HG03432 (cell line): ENCODE measurements around the gene CBL.
"Not testable (repeated sequence)": the region's sequence is repeated elsewhere in the genome, so short reads cannot be mapped to it uniquely, and the experiment has no call there.

Experiments used
- ATAC-seq: cut with Tn5 transposase; IDR thresholded peaks from one replicate; pipeline ENCODE4 v1.9.1; 2021; ENCODE audit warnings: mild to moderate bottlenecking, moderate library complexity; ENCODE audit not compliant: unreplicated experiment

CBL gene

DNA sequence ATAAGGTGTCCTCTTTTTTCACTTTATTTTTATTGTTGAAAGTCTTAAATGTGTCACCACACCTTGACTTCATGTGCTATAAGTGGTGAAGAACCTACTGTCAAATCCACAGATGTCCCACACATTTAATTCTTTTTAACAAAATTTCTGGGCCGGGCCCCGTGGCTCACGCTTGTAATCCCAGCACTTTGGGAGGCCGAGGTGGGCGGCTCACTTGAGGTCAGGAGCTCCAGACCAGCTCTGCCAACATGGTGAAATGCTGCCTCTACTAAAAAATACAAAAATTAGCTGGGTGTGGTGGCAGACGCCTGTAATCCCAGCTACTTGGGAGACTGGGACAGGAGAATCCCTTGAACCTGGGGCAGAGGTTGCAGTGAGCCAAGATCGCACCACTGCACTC is 3.0 kb downstream of the CBL start:
- ATAC-seq: no peak

DNA sequence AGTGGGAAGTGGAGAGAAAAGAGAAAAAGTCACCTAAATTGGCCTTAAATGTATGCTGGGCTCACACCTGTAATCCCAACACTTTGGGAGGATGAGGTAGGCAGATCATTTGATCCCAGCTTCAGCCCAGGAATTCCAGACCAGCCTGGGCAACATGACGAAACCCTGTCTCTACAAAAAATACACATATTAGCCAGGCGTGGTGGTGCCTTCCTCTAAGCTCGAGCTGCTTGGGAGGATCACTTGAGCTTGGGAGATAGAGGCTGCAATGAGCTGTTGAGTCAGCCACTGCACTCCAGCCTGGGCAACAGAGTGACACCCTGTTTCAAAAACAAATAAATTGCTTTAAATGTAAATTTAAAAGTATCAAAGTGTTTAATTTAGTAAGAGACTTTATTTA is 3.9 kb downstream of the CBL start:
- no peak for ATAC-seq

DNA sequence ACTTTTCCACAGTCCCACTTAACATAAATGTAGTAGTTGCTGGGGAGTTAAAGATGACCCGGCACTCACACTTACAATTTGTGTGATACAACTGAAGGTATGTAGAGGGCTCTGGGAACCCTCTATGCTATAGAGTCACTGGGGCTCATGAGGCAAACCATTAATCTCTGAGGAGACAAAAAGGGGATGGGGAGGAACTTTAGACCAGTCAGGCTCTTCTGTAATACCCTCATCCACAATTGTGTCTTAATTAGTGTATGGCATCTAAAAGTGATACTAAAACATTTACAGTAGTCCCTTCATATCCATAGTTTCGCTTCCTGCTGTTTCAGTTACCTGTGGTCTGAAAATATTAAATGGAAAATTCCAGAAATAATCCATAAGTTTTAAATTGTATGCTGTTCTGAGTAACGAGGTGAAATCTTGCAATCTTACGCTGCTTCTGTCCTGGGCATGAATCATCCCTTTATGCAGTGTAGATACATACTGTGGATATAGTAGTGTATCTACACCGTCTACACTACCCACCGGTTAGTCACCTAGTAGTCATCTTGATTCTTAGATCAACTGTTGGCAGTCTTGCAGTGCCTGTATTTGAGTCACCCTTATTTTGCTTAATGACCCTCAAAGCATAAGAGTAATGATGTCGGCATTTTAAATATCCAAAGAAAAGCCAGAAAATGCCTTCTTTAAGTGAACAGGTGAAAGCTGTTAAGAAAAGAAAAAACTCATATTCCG is 12.2 kb downstream of the CBL start:
- ATAC-seq: no peak

DNA sequence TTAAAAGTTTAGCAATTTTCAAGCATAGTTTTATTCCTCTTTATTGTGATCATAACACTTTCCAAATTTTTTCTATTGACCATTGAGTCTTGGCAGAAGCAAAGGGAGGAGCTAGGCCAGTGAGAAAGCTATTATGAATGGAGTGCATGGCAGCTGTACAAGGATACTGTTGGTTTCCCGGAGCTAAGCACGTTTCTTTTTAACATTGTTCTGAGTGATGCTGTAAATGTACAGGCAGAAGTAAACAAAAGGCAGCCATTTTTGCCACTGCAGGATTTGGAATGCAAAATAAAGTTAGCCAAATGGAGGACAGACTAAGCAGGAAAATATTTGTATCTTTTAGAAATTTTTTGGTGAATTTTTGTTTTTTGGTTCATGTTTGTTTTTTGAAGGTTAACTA is 16.2 kb downstream of the CBL start:
- ATAC-seq: no peak

DNA sequence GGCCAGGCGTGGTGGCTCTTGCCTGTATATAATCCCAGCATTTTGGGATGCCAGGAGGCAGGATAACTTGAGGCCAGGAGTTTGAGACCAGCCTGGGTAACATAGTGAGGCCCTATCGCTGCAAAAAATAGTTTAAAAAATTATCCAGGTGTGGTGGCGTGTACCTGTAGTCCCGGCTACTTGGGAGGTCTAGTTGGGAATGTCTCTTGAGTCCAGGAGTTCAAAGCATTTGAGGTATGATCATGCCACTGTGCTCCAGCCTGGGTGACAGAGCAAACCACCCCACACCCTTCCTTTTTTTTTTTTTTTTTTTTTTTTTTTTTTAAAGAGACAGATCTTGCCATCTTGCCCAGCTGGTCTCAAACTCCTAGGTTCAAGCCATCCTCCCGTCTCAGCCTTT is 16.8 kb downstream of the CBL start:
- ATAC-seq: no peak

DNA sequence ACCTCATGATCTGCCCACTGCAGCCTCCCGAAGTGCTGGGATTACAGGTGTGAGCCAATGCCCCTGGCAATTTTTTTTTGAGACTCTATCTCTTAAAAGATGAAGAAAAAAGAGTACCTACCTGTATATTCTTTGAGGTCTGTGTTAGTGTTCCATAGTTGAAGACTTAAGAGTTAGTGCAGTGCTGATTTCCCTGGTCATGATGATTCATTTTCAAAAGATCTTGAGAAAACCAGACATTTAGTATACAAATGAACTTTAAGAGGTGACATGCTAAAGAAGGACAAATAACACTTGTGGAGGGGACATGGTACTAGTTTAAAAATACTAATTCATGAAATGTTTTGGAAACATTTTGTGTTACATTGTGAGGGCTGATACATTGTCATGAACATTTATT is 17.7 kb downstream of the CBL start:
- ATAC-seq: no peak

DNA sequence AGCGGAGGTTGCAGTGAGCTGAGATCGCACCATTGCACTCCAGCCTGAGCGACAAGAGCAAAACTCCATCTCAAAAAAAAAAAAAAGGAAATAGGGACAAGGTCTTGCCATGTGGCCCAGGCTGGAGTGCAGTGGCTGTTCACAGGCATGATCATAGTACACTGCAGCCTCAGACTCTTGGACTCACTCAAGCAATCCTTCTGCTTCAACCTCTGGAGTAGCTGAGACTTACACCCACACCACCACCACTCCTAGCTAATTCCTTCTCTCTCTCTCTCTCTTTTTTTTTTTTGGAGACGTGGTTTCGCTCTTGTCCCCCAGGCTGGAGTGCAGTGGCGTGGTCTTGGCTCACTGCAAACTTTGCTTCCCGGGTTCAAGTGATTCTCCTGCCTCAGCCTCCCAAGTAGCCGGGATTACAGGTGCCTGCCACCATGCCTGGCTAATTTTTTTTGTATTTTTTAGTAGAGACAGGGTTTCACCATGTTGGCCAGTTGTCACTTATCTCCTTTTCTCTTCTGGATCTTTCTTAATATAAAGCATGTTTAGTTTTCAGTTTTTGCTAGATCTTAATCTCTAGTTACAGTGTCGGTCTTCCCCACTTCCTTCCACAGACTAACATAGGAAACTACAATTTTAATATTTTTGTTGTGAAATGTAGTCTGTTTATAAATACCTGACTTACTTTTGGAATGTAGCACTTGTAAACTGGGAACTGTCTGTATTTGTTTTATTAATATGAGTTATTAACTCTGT is 22.6 kb downstream of the CBL start:
- not testable (repeated sequence) for ATAC-seq

DNA sequence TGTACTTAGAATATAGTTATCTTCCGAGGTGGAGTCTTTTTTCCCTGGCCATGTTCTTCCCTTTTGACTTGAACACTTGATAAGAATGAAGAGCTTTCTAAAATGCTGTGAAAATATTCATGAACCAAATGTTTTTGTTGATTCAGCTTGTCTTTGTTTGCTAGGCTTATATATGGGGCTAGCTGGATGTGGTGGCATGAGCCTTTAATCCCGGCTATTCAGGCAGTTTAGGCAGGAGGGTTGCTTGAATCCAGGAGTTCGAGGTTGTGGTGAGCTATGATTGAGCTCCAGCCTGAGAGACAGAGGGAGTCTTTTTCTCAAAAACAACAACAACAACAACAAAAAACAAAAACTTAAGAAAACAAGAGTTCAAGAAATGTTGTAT is 23.1 kb downstream of the CBL start:
- ATAC-seq: no peak

DNA sequence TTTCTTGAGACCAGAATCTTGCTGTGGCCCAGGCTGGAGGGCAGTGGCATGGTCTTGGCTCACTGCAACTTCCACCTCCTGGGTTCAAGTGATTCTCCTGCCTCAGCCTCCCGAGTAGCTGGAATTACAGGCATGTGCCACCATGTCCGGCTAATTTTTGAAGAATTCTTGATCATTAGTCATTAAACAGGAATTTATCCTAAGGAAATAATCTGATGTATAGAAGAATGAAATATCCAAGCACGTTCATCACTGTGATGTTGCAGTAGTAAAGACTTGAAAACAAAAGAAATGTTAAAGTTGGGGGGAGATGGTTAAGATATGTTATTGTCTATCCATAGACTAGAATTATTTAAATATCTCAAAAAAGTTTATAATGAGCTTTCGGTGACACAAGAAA is 23.6 kb downstream of the CBL start:
- no peak for ATAC-seq

DNA sequence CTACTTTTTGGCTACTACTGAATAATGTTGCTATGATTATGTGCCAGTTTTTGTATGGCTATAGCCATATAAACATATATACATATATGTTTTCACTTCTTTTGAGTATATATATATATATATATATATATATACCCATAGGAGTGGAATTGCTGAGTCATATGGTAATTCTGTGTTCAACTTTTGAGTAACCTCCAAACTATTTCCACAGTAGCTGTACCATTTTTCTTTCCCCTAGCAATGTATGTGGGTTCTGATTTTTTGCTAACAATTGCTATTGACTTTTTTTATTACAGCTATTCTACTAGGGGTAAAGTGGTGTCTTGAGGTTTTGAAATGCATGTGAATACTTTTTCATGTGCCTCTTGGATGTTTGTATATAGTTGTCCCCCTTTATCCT is 30.4 kb downstream of the CBL start:
- no peak for ATAC-seq

DNA sequence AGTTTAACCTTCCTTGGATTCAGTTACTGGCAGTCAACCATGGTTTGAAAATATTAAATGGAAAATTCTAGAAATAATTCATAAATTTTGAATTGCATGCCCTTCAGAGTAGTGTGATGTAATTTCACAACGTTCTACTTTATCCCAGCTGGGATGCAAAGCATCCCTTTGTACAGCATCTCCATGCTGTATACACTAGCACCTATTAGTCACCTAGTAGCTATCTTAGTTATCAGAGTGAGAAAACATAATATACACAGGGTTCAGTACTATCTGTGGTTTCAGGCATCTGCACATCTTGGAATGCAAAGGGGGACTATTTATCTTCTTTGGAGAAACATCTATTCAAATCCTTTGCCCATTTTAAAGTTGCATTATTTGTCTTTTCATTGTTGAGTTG is 30.8 kb downstream of the CBL start:
- ATAC-seq: no peak

DNA sequence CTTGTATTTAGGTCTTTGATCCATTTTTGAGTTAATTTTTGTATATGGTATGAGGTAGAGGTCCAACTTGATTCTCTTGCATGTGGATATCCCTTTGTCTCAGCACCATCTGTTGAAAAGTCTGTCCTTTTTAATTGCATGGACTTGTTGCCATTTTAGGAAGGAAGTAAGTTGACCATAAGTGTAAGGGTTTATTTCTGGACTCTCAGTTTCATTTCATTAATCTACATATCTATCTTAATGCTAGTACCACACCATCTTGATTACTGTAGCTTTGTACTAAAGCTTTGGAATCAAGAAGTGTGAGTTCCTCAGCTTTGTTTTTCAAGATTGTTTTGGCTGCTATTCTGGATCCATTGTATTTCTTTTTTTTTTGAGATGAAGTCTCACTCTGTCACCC is 31.4 kb downstream of the CBL start:
- no peak for ATAC-seq

DNA sequence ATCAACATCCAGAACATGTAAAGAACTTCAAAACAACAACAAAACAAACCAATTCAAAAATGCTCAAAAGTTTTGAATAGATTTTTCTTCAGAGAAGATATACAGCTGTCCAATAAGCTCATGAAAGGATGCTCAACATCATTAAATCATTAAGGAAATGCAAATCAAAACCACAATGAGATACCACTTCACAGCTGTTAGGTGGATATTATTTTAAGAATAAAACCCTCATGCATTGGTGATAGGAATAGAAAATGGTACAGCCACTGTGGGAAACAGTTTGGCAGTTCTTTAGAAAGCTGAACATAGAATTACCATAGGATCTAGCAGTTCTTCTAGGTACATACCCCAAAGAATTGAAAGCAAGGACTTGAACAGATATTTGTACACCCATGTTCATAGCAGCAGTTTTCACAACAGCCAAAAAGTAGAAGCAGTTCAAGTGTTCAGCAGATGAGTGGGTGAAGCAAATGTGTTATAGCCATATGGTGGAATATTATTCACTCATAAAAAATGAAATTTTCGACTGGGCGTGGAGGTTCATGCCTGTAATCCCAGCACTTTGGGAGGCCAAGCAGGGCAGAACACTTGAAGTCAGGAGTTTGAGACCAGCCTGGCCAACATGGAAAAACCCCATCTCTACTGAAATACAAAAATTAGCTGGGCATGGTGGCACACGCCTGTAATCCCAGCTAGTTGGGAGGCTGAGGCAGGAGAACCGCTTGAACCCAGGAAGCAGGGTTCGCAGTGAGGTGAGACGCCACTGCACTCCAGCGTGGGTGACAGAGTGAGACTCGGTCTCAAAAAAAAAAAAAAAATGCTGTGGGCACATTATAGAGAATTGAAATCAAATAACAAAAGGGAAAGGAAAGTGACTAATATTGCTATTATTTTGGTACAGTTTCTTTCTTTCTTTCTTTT is 42.9 kb downstream of the CBL start:
- ATAC-seq: no peak

DNA sequence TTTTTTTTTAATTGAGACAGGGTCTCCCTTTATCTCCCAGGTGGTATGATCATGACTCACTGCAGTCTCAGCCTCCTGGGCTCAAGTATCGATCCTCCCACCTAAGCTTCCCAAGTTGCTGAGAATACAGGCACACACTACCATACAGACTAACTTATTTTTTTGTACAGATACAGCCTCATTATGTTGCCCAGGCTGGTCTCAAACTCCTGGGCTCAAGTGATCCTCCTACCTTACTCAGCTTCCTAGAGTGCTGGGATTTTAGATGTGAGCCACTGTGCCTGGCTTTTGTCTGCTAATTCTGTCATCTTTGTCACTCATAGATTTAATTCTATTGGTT is 43.5 kb downstream of the CBL start:
- ATAC-seq: no peak

DNA sequence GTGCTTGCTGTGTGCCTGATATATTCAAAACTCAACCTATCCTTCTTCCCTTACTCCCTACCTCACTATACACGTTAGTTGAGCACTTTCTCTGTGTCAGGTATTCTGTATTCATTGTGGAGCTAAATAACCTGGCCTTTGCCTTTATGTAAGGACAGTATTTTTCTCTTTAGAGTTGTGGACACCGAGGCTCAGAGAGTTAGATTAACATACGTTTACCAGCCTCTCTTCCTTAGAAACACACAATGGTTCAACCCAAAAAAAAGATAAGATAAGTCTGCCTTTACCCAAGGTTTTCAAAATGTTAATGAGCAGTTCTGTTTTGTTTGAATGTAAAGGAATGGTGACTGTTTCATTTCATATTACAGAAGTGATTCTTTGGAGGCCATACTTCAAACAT is 45.0 kb downstream of the CBL start:
- ATAC-seq: no peak

DNA sequence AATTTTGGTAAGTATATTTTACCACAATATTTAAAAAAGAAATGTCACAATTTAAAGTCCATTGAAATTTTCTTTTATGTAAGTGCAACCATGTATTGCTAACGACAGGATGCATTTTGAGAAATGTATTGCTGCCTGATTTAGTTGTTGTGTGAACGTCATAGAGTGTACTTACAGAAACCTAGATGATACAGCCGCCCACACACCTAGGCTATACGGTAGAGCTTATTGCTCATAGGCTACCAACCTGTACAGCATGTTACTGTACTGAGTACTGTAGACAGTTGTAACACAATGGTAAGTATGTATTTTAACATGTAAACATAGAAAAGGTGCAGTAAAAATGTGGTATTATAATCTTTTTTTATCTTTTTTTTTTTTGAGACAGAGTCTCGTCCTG is 48.1 kb downstream of the CBL start:
- no peak for ATAC-seq

DNA sequence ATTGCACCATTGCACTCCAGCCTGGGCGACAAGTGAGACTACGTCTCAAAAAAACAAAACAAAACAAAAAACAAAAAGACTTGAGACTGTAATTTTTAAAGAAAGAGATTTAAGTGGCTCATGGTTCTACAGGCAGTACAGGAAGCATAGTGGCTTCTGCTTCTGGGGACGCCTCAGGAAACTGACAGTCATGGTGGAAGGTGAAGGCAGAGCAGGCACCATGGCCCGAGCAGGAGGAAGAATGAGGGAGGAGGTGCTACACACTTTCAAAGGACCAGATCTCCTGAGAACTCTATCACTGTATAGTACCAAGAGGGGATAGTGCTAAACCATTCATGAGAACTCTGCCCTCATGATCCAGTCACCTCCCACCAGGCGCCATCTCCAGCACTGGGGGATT is 52.0 kb downstream of the CBL start:
- ATAC-seq: no peak

DNA sequence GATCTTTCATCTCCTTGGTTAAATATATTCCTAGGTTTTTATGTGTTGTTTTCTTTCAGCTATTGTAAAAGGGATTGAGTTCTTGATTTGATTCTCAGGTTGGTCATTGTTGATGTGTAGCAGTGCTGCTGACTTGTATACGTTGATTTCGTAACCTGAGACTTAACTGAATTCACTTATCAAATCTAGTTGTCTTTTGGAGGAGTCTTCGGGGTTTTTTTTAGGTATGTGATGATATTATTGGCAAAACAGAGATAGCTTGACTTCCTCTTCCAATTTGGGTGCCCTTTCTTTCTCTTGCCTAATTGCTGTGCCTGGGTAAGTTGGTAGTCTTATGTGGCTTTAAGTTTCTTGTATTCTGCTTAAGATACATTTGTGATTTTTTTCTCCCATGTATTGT is 52.8 kb downstream of the CBL start:
- ATAC-seq: no peak

DNA sequence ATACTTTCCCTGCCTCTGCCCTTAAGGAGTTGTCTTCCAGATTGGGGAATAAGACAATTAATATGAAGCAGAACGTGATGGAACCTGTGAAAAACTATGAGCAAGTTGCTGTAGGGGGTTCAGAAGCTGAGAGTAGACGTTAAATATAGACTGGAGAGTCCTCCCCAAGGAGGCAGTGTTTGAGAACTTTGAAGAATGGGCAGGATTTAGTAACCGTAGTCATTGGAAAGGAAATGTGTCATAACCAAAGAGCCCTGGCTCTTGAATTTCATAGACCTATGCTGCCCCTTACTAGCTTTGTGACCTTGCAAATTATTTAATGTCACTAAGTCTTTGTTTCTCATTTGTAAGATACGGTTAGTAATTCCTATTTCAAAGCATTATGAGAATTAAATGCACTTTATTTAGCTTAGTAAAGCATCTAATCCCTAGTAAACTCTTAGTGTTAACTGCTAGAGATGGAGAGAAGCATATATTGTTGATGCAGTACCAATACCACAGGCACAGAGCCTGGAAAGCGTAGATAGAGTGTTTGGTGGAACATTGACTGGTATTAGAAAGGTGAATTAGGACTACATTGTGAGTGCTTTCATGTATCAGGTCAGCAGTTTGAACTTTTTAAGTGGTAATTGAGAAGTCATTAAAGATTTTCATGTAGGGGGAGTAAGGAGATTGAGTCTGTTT is 56.7 kb downstream of the CBL start:
- ATAC-seq: peak; percentile 39

DNA sequence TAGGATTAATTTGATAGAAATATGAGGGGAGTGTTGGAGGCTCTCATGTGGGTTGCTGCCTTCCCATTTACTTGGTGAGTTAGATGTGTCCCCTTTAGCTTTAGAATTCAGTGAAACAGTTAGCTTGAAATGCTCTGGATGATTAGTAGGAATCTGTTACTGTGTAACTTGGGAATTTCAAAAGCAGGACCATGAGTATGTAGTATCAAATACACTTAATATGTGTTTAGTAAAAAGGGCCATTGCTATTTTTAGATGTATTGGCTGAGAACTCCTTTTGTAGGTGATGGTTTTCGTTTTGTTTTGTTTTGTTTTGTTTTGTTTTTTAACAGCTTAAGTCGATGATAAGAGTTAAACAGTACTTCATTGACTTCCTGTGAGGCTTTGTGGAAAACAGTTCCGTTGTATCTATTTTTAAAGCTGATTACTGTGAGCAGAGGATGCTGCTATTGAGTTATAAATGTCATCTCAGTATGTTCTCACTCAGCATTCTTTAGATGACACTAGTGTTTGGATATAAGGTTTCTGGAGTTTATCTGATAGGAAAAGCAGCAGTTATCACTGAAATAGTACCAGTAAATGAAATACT is 57.3 kb downstream of the CBL start:
- no peak for ATAC-seq

DNA sequence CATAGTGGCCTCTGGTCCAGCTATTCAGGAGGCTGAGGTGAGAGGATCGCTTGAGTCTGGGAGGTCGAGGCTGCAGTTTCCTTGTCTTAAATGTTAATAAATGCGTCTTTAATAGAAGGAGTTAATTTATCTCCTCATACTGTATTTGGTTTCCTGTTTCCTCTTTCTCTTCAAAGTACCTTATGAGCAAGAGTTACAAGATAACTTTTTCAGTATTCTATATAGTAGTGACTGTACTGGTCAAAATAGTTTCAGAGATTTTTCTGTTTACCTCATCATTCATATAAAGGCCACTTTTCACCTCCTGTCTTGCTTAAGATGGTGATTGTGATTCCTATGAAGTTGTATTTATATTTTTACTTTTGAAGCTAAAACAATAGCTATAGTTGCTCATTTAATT is 59.9 kb downstream of the CBL start:
- ATAC-seq: no peak
